Upper lobe of left lung (tissue), 6 donors: ENCODE data around the gene LIN52. TPM values are rescaled to one million over a fixed set of nuclear protein-coding genes. Genes with fewer than 3 reads are reported as not detected.

Experiments
- ATAC-seq, 2 donors: fragments of 200-7000 bp; cut with Tn5 transposase; one replicate each; pipeline ENCODE4 v1.9.1; 2022; ENCODE audit warnings: mild to moderate bottlenecking in 2 of 2, moderate library complexity in 2 of 2; ENCODE audit not compliant: low FRiP score in 2 of 2
- DNase-seq, 2 donors: peaks; one replicate each; pipeline ENCODE4 v3.0.0-alpha.2; 2019 to 2020
- H3K27ac ChIP-seq, 4 donors: fragments of 200-600 bp; sonication (generic); one replicate each; pipeline ENCODE4 v1.5.1; 2016 to 2019
- H3K27me3 ChIP-seq, 4 donors: fragments of 200-600 bp; sonication (generic); one replicate each; pipeline ENCODE4 v1.5.1; 2017 to 2019
- H3K36me3 ChIP-seq, 4 donors: fragments of 200-600 bp; sonication (generic); one replicate each; pipeline ENCODE4 v1.5.1; 2016 to 2019
- H3K4me1 ChIP-seq, 4 donors: fragments of 200-600 bp; sonication (generic); one replicate each; pipeline ENCODE4 v1.5.1; 2018 to 2019
- H3K4me3 ChIP-seq, 4 donors: fragments of 200-600 bp; sonication (generic); one replicate each; pipeline ENCODE4 v1.5.1; 2017 to 2019; ENCODE audit warnings: mild to moderate bottlenecking in 2 of 4, moderate library complexity in 1 of 4
- H3K9me3 ChIP-seq, 4 donors: fragments of 200-600 bp; sonication (generic); one replicate each; pipeline ENCODE4 v1.5.1; 2018 to 2019
- EP300 ChIP-seq, 4 donors: sonication (generic); formaldehyde crosslinking; IDR thresholded peaks; one replicate each; pipeline ENCODE4 v1.5.1; 2017; ENCODE audit warnings: antibody characterized with exemption in 4 of 4, control low read depth in 2 of 4
- POLR2A ChIP-seq, 4 donors: fragments of 450-650 bp; IDR thresholded peaks; one replicate each; pipeline ENCODE4 v1.5.1; 2016 to 2017; ENCODE audit warnings: antibody characterized with exemption in 4 of 4, mild to moderate bottlenecking in 2 of 4
- POLR2AphosphoS5 ChIP-seq, 2 donors: sonication (generic); formaldehyde crosslinking; IDR thresholded peaks; one replicate each; pipeline ENCODE4 v1.5.1; 2017; ENCODE audit warnings: antibody characterized with exemption in 2 of 2
- WGBS, 2 donors: methylation state at CpG; one replicate each; pipeline ENCODE4 v1.1.5; 2017 to 2018; 5-methylcytosine and 5-hydroxymethylcytosine counted together
- total RNA-seq, 6 donors: library from RNA; depleted of rRNA in 4 of 6; stranded (reverse); fragments of >200 nt in 4 of 6; gene quantifications; one replicate each; pipeline versions ENCODE4 v1.1.0 to v1.2.1, GENCODE V29; 2016 to 2021
- TF ChIP-seq, protein P1 (sequence below), 6 experiments: fragments of 450-650 bp in 4 of 6; fragments of 200-600 bp in 2 of 6; sonication (generic) in 2 of 6; IDR thresholded peaks; one replicate each; pipeline ENCODE4 v1.5.1; 2016 to 2019; ENCODE audit warnings: antibody characterized with exemption in 6 of 6
- donor health status: DM: no; HTN: no; CAD: no; lungs with moderate emphysema.
- donor health status: DM: no; HTN: yes; CAD: no; lungs with severe emphysema.

The LIN52 gene, protein sequence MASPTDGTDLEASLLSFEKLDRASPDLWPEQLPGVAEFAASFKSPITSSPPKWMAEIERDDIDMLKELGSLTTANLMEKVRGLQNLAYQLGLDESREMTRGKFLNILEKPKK
- total RNA-seq = 1 to 10 TPM; 5.8 to 9.7 (median 8.8) TPM

DNA sequence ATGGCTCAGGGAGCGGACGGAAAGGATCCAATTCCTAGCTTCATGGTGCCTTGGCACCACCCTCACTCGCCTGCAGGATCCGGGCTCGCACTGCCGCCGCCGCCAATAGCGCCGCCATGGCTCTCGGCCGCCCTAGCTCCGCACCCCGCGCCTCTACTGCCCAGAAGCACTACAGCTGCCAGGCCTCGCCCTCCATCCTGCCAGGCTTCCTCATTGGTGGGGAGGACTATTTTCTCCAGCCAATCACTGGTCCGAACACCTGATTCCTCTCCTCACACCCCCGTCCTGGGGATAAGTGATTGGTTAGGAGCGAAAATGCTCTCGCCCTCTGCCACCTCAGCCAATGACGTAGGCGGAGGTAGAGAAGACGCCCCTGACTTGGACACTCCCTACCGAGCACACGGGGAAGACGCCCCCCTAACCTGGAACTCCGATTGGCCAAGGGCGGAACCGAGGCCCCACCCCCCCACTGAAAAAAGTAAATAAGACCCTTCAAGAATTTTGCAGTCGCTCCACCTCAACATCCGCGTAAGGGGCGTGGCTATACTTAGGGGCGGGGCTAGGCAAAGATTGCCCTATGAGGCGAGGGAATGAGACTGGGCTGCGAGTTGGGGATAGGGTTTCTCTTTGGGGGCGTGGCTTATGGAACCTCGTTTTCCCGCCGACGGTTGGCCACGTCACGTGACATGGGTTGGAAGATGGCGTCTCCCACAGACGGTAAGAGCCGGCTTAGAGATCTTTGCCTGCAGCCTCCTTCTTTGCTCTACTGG lies at the start of gene LIN52, which contains the start of gene ALDH6A1:
TSS of gene LIN52 (plus strand) at position 680 of the 770 bp plus-strand sequence. CDS start at position 699, 19 bp downstream.
TSS of gene ALDH6A1 (minus strand) at position 177 of the 770 bp plus-strand sequence. CDS start at position 118, 59 bp downstream.
- DNase-seq = peak; percentile 94 to 99
- peak; percentile 97 to 99 for ATAC-seq
- WGBS, 2 donors = 0% methylated on average over 33 to 46 of the region's 46 CpGs
- Histone ChIP-seq H3K27me3 (no peaks in the 10 kb centered on the region), H3K36me3 (no peaks in the 10 kb centered on the region), H3K4me1 (peaks cover 33 to 38% (median 35%) of the 10 kb centered on the region in 4 donors), H3K4me3 (peak within 1 kb of the TSS; percentile 88 to 97 (median 90)), H3K27ac (peak within 1 kb of the TSS; percentile 84 to 95 (median 88)), H3K9me3 (no peaks in the 10 kb centered on the region)
- TF ChIP-seq, protein P1, sequence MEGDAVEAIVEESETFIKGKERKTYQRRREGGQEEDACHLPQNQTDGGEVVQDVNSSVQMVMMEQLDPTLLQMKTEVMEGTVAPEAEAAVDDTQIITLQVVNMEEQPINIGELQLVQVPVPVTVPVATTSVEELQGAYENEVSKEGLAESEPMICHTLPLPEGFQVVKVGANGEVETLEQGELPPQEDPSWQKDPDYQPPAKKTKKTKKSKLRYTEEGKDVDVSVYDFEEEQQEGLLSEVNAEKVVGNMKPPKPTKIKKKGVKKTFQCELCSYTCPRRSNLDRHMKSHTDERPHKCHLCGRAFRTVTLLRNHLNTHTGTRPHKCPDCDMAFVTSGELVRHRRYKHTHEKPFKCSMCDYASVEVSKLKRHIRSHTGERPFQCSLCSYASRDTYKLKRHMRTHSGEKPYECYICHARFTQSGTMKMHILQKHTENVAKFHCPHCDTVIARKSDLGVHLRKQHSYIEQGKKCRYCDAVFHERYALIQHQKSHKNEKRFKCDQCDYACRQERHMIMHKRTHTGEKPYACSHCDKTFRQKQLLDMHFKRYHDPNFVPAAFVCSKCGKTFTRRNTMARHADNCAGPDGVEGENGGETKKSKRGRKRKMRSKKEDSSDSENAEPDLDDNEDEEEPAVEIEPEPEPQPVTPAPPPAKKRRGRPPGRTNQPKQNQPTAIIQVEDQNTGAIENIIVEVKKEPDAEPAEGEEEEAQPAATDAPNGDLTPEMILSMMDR (IDR thresholded peaks at IDR 0.05) = peak in 3 of 6 experiments; percentile 31 to 43 (median 36)
- TF ChIP-seq POLR2AphosphoS5 (IDR thresholded peaks at IDR 0.05) (peak; percentile 72 to 95), EP300 (IDR thresholded peaks at IDR 0.05) (peak in 2 of 4 donors; percentile 6 to 78), POLR2A (IDR thresholded peaks at IDR 0.05) (peak in 3 of 4 donors; percentile 75 to 94 (median 90))

DNA sequence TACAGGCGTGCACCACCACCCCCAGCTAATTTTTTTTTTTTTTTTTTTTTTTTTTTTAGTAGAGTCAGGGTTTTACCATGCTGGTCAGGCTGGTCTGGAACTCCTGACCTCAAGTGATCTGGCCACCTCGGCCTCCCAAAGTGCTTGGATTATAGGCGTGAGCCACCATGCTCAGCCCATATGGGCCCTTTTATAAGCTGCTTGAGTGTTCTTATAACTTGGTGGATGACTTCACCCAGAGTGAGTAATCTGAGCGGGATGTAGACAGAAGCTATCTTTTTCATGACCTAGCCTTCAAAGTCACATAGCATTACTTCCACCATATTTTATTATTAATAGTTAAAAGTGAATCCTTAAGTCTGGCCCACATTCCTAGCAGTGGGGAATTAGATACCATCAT lies 49.2 kb upstream of the LIN52 start:
- no peak overlapping the region for H3K27ac ChIP-seq
- no peak overlapping the region for H3K4me3 ChIP-seq
- no peaks in the 10 kb centered on the region for H3K9me3 ChIP-seq
- H3K4me1 ChIP-seq = no peaks in the 10 kb centered on the region
- WGBS, 2 donors = 89 to 94% methylated on average over 4 of the region's 4 CpGs
- ATAC-seq (no peak), DNase-seq (no peak)
- no peaks in the 10 kb centered on the region for H3K36me3 ChIP-seq
- no peaks in the 10 kb centered on the region for H3K27me3 ChIP-seq
- no peak for TF ChIP-seq POLR2A (IDR thresholded peaks at IDR 0.05)

DNA sequence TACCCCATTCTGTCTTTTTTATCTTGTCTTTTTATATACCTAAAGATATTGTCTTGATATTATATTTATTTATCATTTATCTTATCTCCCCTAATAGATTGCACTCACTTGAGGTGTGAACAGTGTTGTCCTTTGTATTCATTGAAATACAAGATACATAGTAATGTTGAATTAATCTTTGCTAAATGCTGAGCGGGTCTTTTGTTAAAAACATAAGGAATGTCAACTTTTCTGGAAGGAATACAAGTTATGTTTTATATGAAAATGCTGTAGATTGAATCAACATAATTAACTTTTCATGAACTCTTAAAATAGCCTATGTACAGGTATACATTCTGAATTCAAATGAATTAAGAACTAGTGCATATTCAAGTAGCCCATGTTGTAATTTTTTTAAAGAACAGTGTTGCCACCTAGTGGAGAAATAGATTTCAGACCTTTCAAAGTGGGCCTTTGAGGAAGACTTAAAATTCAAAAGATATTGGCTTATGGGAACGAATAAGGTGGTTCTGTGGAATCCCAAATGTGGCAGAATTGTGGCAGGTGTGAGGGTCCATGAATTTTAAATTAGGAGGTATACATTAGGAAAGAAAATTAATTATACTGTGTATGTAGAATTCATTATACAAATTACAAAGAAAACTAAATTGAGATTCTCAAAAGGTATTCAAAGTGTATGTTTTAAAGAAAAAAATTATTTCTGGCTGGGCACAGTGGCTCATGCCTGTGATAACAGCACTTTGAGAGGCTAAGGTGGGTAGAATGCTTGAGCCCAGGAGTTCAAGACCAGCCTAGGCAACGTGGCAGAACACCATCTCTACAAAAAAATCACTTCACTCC lies 46.5 kb upstream of the LIN52 start:
- no peak overlapping the region for H3K27ac ChIP-seq
- H3K27me3 ChIP-seq = no peaks in the 10 kb centered on the region
- 66 to 68% methylated on average over 3 of the region's 3 CpGs for WGBS, 2 donors
- DNase-seq (no peak), ATAC-seq (peak in 1 of 2 donors; percentile 41)
- no peak overlapping the region for H3K4me3 ChIP-seq
- H3K9me3 ChIP-seq = no peaks in the 10 kb centered on the region
- no peaks in the 10 kb centered on the region for H3K36me3 ChIP-seq
- TF ChIP-seq, protein P1 (IDR thresholded peaks at IDR 0.05) = peak; percentile 39 to 60 (median 56)
- no peak for TF ChIP-seq EP300 (IDR thresholded peaks at IDR 0.05)
- no peaks in the 10 kb centered on the region for H3K4me1 ChIP-seq

DNA sequence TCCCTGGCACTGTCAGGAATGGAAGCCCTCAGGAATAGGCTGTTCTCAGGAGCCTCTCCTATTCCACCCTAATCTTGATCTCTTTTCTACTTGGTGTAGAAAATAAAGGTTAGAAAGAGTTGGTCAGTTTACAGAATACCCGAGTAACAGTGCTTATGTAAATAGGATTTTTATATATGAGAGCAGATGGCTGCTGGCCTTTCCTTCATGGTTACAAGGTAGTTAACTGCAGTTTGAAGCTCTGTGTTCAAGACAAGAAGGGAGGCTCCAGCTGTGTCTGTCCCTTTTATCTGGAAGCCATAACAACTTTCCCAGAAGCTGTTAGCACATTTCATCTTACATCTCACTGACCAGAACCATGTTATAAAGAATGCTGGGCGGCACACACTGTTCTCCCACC lies 42.5 kb upstream of the LIN52 start:
- no peak for ATAC-seq
- WGBS, 2 donors = 64 to 85% methylated on average over 2 of the region's 2 CpGs
- Histone ChIP-seq H3K9me3 (no peaks in the 10 kb centered on the region), H3K4me3 (no peak overlapping the region), H3K4me1 (no peaks in the 10 kb centered on the region), H3K27ac (no peak overlapping the region), H3K36me3 (no peaks in the 10 kb centered on the region), H3K27me3 (no peaks in the 10 kb centered on the region)
- no peak for DNase-seq
- TF ChIP-seq, protein P1 (IDR thresholded peaks at IDR 0.05) = no peak
- TF ChIP-seq POLR2AphosphoS5 (IDR thresholded peaks at IDR 0.05) (no peak), POLR2A (IDR thresholded peaks at IDR 0.05) (no peak), EP300 (IDR thresholded peaks at IDR 0.05) (no peak)

DNA sequence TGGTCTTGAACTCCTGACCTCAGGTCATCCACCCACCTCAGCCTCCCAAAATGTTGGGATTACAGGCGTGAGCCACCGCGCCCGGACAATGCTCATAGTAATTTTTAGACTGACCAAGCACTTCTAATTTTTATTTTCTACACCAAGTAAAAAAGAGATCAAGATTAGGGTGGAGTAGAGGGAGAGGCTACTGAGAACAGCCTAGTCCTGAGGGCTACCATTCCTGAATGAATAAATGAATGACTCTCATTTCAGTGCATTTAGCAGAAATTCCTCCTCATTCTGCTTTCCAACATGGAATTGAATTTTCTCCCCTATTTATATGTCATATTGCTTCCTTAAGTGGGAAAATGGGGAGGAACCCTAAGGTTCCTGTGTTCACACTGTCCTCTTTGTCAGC lies 39.2 kb upstream of the LIN52 start:
- Histone ChIP-seq H3K4me1 (no peaks in the 10 kb centered on the region), H3K27me3 (no peaks in the 10 kb centered on the region), H3K9me3 (no peaks in the 10 kb centered on the region), H3K4me3 (no peak overlapping the region), H3K27ac (no peak overlapping the region), H3K36me3 (no peaks in the 10 kb centered on the region)
- WGBS, 2 donors = 99 to 100% methylated on average over 4 of the region's 4 CpGs
- ATAC-seq (no peak), DNase-seq (no peak)
- no peak for TF ChIP-seq POLR2AphosphoS5 (IDR thresholded peaks at IDR 0.05)
- TF ChIP-seq, protein P1 (IDR thresholded peaks at IDR 0.05) = no peak
- no peak for TF ChIP-seq EP300 (IDR thresholded peaks at IDR 0.05)
- TF ChIP-seq POLR2A (IDR thresholded peaks at IDR 0.05) = no peak
